GM18499 (cell line): ENCODE measurements around the gene TCEA2.

ENCODE experiments used
- ATAC-seq: cut with Tn5 transposase; IDR thresholded peaks from one replicate; pipeline ENCODE4 v1.9.1; 2021; ENCODE audit warnings: moderate number of reproducible peaks; ENCODE audit not compliant: insufficient read depth, unreplicated experiment

TCEA2 gene

DNA sequence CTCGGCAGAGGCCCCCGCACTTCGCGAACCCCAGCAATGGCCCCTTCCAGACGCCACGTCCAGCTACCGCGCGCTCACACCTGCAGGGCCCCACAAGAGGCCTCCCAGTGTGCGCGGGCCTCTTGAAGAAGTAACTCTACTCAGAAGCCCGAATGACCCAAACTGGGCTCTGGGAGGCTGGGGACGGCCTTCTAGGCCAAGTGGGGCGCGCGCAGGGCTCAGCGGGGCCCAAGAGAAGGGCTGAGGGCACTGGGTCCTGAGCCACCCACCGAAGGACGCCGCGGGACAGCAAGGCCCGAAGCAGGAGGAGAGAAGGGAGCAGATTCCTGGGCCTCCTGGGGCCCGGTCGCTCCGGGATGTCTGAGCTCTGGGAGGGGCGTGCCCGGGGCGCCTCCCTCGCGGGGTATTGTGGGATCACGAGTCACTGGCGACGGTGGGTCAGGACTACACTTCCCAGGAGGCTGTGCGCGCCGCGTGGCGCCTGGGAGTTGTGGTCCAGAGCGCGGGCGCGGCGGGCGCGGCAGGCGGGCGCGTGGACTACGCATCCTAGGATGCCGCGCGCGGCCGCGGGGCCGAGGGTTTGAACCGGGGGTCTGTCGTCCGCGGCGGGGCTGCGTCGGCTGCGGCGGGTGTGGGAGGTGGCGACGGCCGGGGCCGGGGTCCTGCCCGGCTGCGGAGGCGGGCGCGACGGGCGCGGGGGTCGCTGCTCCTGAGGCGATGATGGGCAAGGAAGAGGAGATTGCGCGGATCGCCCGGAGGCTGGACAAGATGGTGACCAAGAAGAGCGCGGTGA is at the start of gene TCEA2:
TSS of gene TCEA2 (plus strand) at position 603 of the 793 bp plus-strand sequence. CDS start at position 718, 115 bp downstream.
- peak; percentile 60 for ATAC-seq

- no peak for ATAC-seq
Measured at GRCh38 chr20:64015635-64016034, 47.4 kb upstream of the TCEA2 start.

DNA sequence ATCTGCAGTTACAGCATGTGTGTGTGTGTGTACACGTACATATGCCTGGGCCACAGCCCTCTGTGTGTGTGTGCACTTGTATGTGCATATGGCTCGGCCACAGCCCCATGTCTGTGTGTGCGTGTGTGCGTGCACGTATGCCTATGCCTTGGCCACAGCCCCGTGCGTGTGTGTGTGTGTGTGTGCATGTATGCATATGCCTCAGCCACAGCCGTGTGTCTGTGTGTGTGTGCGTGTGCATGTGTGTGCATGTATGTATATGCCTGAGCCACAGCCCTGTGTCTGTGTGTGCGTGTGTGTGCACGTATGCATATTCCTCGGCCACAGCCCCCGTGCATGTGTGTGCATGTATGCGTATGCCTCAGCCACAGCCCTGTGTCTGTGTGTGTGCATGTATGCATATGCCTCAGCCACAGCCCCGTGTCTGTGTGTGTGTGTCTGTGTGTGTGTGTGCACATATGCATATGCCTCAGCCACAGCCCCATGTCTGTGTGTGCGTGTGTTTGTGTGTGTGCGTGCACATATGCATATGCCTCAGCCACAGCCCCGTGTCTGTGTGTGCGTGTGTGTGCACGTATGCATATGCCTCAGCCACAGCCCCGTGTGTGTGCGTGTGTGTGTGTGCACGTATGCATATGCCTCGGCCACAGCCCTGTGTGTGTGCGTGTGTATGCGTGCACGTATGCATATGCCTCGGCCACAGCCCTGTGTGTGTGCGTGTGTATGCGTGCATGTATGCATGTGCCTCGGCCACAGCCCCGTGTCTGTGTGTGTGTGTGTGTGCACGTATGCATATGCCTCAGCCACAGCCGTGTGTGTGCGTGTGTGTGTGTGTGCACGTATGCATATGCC is 41.6 kb upstream of the TCEA2 start:
- no peak for ATAC-seq

DNA sequence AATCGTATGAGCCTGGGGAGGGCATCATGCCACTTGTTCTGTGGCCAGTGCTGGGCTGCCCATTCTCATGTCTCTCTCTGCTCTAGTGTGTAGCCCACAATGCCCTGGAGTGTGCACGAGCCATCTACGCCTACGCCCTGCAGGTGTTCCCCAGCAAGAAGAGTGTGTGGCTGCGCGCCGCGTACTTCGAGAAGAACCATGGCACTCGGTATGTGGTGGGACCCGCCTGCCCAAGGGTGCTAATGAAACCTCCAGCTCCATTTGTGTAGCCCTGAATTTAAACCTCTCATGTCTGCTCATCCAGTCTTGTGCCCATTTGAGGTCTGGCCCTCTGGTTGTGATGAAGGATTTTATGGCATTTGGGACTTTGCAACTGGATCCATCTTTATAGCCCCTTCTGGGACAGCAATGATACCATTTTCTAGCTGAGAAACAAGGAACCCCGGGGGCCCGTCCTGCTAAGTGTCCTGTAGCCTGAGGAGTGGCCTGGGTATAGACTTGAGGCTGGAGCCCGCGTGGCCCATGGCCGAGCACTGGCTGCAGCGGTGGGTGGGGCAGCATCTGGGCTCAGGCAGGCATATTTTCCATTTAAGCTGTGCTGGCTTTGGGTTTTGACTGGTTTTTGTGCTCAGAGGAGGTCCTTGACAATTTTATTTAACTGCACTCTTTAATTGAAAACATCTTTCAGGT is 40.2 kb upstream of the TCEA2 start:
- ATAC-seq, result no peak

- no peak for ATAC-seq
Measured at GRCh38 chr20:64023361-64024140, 39.4 kb upstream of the TCEA2 start.

- ATAC-seq, result no peak
Measured at GRCh38 chr20:64024141-64024990, 38.6 kb upstream of the TCEA2 start.

GRCh38 chr20:64025101-64025825 is 37.7 kb upstream of the TCEA2 start:
- no peak for ATAC-seq

DNA sequence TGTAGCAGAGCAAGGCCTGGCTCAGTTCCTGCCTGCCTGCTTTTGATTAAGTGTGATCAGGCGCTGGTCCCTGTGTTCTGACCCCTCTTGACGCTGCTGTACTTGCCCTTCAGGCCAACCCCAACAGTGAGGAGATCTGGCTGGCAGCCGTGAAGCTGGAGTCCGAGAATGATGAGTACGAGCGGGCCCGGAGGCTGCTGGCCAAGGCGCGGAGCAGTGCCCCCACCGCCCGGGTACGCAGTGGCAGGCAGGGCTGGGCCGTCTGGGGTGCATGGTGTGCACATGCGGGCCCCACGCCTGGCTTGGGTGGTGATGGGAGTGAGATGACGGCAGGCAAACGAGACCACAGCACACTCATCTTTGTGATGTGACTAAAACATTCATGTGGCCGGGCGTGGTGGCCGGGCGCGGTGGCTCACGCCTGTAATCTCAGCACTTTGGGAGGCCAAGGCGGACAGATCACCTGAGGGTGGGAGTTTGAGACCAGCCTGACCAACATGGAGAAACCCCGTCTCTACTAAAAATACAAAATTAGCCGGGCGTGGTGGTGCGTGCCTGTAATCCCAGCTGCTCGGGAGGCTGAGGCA is 37.1 kb upstream of the TCEA2 start:
- no peak for ATAC-seq

- ATAC-seq, result no peak
Measured at GRCh38 chr20:64027981-64028685, 34.9 kb upstream of the TCEA2 start.

GRCh38 chr20:64029293-64030117 is 33.5 kb upstream of the TCEA2 start:
- ATAC-seq, result no peak

GRCh38 chr20:64030371-64031134 is 32.4 kb upstream of the TCEA2 start:
- no peak for ATAC-seq

GRCh38 chr20:64031822-64032314 is 31.1 kb upstream of the TCEA2 start:
- no peak for ATAC-seq

- no peak for ATAC-seq
Measured at GRCh38 chr20:64032706-64033624, 30.0 kb upstream of the TCEA2 start.

GRCh38 chr20:64033981-64034493 is 29.0 kb upstream of the TCEA2 start:
- no peak for ATAC-seq
